M059J (cell line): ENCODE measurements around the gene SSR1. TPM values are rescaled to one million over a fixed set of nuclear protein-coding genes. Genes with fewer than 3 reads are reported as not detected.

ENCODE experiments used
- DNase-seq: peaks from one replicate; pipeline ENCODE4 v3.0.0-alpha.2; 2012; ENCODE audit warnings: low read depth
- total RNA-seq: library from RNA; depleted of rRNA; stranded (reverse); fragments of >200 nt; shearing (Covaris generic); gene quantifications from 2 replicates; pipeline ENCODE4 v1.2.3, GENCODE V29; 2014

The SSR1 gene
- total RNA-seq, 1 experiment from 2014 or later, result 284 TPM

DNA sequence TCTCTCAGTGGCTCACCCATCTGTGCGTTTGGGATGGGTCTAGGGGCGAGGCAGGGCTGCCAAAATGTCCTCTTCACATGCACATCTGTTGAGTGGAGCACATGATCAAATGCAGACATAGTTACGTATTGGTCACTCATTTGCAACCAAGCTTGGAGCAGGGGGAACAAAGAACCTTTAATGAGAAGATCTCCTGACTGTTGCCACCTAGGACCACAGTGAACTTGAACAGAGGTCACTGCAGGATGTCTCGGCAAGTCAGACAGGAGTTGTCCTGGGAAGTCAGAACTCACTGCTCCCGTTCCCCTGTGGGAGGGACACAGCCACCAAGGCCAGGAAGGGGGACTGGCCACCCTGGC, 73.4 kb downstream of the SSR1 start:
- DNase-seq, result no peak

- peak; percentile 78 for DNase-seq
Measured at GRCh38 chr6:7238900-7239589, 74.0 kb downstream of the SSR1 start.

DNA sequence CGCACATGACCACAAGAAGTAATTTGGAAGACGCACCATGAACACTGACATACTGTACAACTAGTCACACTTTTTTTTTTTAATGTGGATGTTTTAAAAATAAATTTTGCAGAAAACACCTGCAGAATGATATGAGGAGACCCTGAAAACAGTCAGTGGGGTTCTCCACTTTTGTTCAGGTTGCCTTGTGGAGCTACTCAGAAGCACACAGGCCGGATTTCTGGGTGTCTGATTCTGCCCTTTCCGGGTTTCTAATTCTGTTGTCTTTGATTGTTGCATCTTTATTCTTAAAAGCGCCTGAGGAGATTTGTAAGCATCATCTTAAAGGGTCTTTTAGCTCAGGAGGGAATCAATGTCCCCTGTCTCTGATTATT, 74.5 kb downstream of the SSR1 start:
- no peak for DNase-seq

DNA sequence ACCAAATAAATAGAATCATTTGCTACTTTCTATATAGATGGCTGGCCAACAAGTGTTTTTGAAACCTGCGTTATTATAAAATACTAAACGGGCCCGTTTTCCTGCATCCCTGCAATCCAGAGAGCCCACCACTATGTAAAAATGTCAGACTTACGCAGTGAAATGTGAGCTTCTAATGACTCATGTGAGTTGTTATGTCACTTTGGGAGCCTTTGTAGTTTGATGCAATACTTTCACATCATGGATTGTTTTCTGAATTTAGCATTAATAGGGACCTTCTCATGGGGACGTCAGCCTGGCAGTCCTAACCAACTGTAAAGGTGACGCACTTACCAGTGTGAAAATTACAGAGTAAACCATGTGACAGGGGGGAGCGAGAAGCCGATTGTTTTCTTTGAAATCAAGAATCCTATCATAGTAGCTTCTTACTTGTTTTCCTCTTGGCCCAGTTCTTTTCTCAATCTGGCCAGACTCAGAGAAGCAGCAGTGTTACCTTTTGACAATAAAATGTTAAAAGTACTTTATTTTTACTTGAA, 75.3 kb downstream of the SSR1 start:
- DNase-seq, result no peak

GRCh38 chr6:7236306-7237209, 76.4 kb downstream of the SSR1 start:
- peak; percentile 20 for DNase-seq

- DNase-seq, result no peak
Measured at GRCh38 chr6:7235712-7236305, 77.2 kb downstream of the SSR1 start.

- no peak for DNase-seq
Measured at GRCh38 chr6:7234547-7234946, 78.5 kb downstream of the SSR1 start.

GRCh38 chr6:7232351-7232750, 80.6 kb downstream of the SSR1 start:
- no peak for DNase-seq

- no peak for DNase-seq
Measured at GRCh38 chr6:7230956-7231713, 81.9 kb downstream of the SSR1 start.

- DNase-seq, result no peak
Measured at GRCh38 chr6:7230327-7230691, 82.7 kb downstream of the SSR1 start.

GRCh38 chr6:7229376-7230326, 83.3 kb downstream of the SSR1 start:
- DNase-seq, result no peak

DNA sequence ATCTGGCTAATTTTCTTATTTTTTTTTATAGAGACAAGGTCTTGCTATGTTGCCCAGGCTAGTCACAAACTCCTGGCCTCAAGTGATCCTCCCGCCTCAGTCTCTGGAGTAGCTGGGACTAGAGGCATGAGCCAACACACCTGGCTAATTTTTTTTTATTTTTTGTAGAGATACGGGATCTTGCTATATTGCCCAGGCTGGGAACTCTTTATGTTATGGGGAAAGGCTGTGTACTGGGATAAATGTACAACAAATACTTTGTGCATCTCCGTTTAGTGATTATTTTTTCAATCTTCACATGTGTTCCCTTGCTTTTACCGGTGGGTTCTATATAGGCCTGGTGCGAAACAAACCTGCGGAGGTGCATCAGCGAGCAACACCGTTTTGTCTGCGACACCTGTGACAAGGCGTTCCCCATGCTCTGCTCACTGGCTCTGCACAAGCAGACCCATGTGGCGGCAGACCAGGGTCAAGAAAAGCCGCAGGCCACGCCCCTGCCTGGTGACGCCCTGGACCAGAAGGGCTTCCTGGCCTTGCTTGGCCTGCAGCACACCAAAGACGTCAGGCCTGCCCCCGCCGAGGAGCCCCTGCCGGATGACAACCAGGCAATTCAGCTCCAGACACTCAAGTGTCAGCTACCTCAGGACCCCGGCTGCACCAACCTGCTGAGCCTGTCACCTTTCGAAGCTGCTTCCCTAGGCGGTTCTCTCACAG, 84.2 kb downstream of the SSR1 start:
- DNase-seq, result no peak

GRCh38 chr6:7224731-7225130, 88.3 kb downstream of the SSR1 start:
- no peak for DNase-seq

DNA sequence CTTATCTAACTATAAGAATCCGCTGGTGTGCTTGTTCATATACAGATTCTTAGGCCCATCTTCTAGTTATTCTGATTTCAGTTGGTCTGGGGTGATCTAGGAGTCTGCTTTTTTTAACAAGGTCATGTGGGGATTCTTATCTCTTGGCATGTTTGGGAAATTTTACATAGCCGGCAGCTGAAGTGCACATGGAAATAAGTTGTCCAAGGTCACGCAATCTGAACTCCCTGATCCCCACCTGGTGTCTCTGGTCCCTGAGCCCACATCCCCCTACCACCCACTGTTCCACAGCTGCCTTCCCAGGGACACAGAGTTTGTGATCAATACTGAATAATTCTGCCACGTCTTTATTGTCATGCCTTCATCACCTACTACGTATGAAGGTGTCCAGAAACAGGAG, 90.8 kb downstream of the SSR1 start:
- no peak for DNase-seq

GRCh38 chr6:7219310-7219709, 93.7 kb downstream of the SSR1 start:
- peak; percentile 69 for DNase-seq

- no peak for DNase-seq
Measured at GRCh38 chr6:7218406-7218988, 94.5 kb downstream of the SSR1 start.
